HEK293 (cell line): ENCODE measurements around the gene PCBP2.

Experiments used
- CTCF ChIP-seq: fragments of 450-650 bp; formaldehyde crosslinking; IDR thresholded peaks from 2 replicates; pipeline ENCODE4 v1.5.1; 2016; ENCODE audit warnings: missing biosample characterization, missing genetic modification characterization
- PATZ1 ChIP-seq: fragments of 450-650 bp; formaldehyde crosslinking; IDR thresholded peaks from 2 replicates; pipeline ENCODE4 v1.5.1; 2016; ENCODE audit warnings: missing biosample characterization, missing genetic modification characterization
- ZNF175 ChIP-seq: fragments of 450-650 bp; formaldehyde crosslinking; IDR thresholded peaks from 2 replicates; pipeline ENCODE4 v1.5.1; 2016; ENCODE audit warnings: missing biosample characterization, missing genetic modification characterization

GRCh38 chr12:53499266-53500141 is 47.6 kb downstream of the PCBP2 start, which contains the start of gene MAP3K12:
- TF ChIP-seq PATZ1 (tag by site-specific recombination): peak; percentile 56; the same call in 1 of the 2 replicates
- peak; percentile 47 for TF ChIP-seq CTCF (tag by site-specific recombination)
- TF ChIP-seq ZNF175 (tag by site-specific recombination): no peak
